T-cell (primary cell): ENCODE data around the gene TRABD. TPM values are rescaled to one million over a fixed set of nuclear protein-coding genes. Genes with fewer than 3 reads are reported as not detected.
A peak's percentile ranks its signal among the peaks of the same experiment; 100 is the strongest.

ENCODE experiments used
- ATAC-seq, 4 experiments: fragments of 200-7000 bp in 3 of 4; fragments of 150-1000 bp in 1 of 4; cut with Tn5 transposase; replicated peaks in 1 of 4; 1 replicate in 3 of 4; 2 replicates in 1 of 4; pipeline ENCODE4 v1.10.0; 2021; ENCODE audit warnings: moderate library complexity in 3 of 4, mild to moderate bottlenecking in 2 of 4, moderate number of reproducible peaks in 1 of 4
- CTCF ChIA-PET, 2 donors: fragments of 300-600 bp; sonication (Branson Sonifier 250); formaldehyde crosslinking; loops; one replicate each; lab custom pipeline; 2022; ENCODE audit warnings: antibody characterized with exemption in 2 of 2; lab: Charles Lee
- POLR2A ChIA-PET, 2 donors: fragments of 300-600 bp; sonication (Branson Sonifier 250); formaldehyde crosslinking; loops; one replicate each; lab custom pipeline; 2022; ENCODE audit warnings: antibody characterized with exemption in 2 of 2; lab: Charles Lee
- DNase-seq, 35 experiments: peaks; one replicate each; pipeline versions ENCODE4 v3.0.0 to v3.0.0-alpha.2; 2013 to 2023
- H3K27ac ChIP-seq: one replicate; pipeline ENCODE4 v1.5.1; 2013; ENCODE audit warnings: low read length
- H3K27me3 ChIP-seq, 2 experiments: replicated peaks in 1 of 2; 1 replicate in 1 of 2; 2 replicates in 1 of 2; pipeline versions ENCODE4 v1.6.1 to v1.7.0; 2013; ENCODE audit warnings: low read length in 1 of 2, mixed read lengths in 1 of 2; ENCODE audit not compliant: control insufficient read depth in 2 of 2, insufficient read depth in 2 of 2; ENCODE audit errors: extremely low read depth in 1 of 2
- H3K36me3 ChIP-seq, 2 donors: 1 replicate in 1 of 2; 2 replicates in 1 of 2; pipeline versions ENCODE4 v1.6.1 to v1.7.0; 2013; ENCODE audit warnings: low read length in 1 of 2; ENCODE audit not compliant: control insufficient read depth in 2 of 2, insufficient read depth in 1 of 2; ENCODE audit errors: extremely low read depth in 1 of 2
- H3K4me1 ChIP-seq, 2 experiments: 1 replicate in 1 of 2; 2 replicates in 1 of 2; pipeline versions ENCODE4 v1.6.1 to v1.7.0; 2013; ENCODE audit warnings: low read length in 2 of 2, mixed read lengths in 1 of 2; ENCODE audit not compliant: insufficient read depth in 2 of 2, control insufficient read depth in 1 of 2; ENCODE audit errors: extremely low read depth in 1 of 2
- H3K4me3 ChIP-seq, 2 donors: 1 replicate in 1 of 2; 2 replicates in 1 of 2; pipeline versions ENCODE4 v1.5.1 to v1.7.0; 2013; ENCODE audit warnings: mild to moderate bottlenecking in 2 of 2, low read length in 1 of 2, moderate library complexity in 1 of 2; ENCODE audit not compliant: control insufficient read depth in 1 of 2; ENCODE audit errors: extremely low read depth in 1 of 2
- H3K9me3 ChIP-seq: 2 replicates; pipeline ENCODE4 v1.7.0; 2013
- H3K27ac Mint-ChIP-seq, 2 donors: one replicate each; pipeline ENCODE4 v1.8.0; 2020 to 2021; ENCODE audit warnings: mild to moderate bottlenecking in 2 of 2, mixed read lengths in 2 of 2
- H3K27me3 Mint-ChIP-seq, 2 donors: one replicate each; pipeline ENCODE4 v1.8.0; 2021 to 2022; ENCODE audit warnings: mixed read lengths in 2 of 2
- H3K36me3 Mint-ChIP-seq: one replicate; pipeline ENCODE4 v1.8.0; 2021; ENCODE audit warnings: mixed read lengths
- H3K4me1 Mint-ChIP-seq, 3 donors: one replicate each; pipeline ENCODE4 v1.8.0; 2020 to 2022; ENCODE audit warnings: mixed read lengths in 3 of 3, mild to moderate bottlenecking in 1 of 3
- H3K4me3 Mint-ChIP-seq, 3 donors: one replicate each; pipeline ENCODE4 v1.8.0; 2020 to 2022; ENCODE audit warnings: mild to moderate bottlenecking in 3 of 3, mixed read lengths in 3 of 3, moderate library complexity in 3 of 3
- H3K9me3 Mint-ChIP-seq, 3 donors: one replicate each; pipeline ENCODE4 v1.8.0; 2020 to 2022; ENCODE audit warnings: mixed read lengths in 3 of 3
- WGBS: methylation state at CpG from one replicate; pipeline ENCODE4 v1.1.5; 2013; ENCODE audit warnings: missing lambda C conversion rate; ENCODE audit not compliant: insufficient coverage; 5-methylcytosine and 5-hydroxymethylcytosine counted together
- total RNA-seq, 35 experiments: library from RNA in 6 of 35; stranded (reverse) in 6 of 35; fragments of 120-200 nt in 1 of 35; gene quantifications; one replicate each; pipeline versions ENCODE4 v1.2.1 to v1.2.4 and lab custom pipeline; 2013 to 2026

Gene TRABD
- total RNA-seq, 5 donors from 2014 or later (not counting 1 experiment from before 2014, with no cell fraction given), result 116 to 213 (median 175) TPM

GRCh38 chr22:50248196-50249081 lies 62.7 kb downstream of the TRABD start:
- H3K4me1 Mint-ChIP-seq, result peaks cover 23 to 37% (median 31%) of the 10 kb centered on the region in 3 donors
- 94% methylated on average over 22 of the region's 29 CpGs for WGBS
- H3K4me1 ChIP-seq, result peaks cover 11 to 76% of the 10 kb centered on the region in 2 experiments
- H3K36me3 Mint-ChIP-seq, result peaks cover 10% of the 10 kb centered on the region
- ChIA-PET CTCF (no interaction called here), POLR2A (interaction anchor here (0.5 to 1.0 kb wide), 2 partner anchors 57 to 77 kb away, joined by 3 to 5 read pairs; no protein-coding TSS in a partner anchor)
- peaks cover 14 to 29% of the 10 kb centered on the region in 2 donors for H3K36me3 ChIP-seq
- peak overlapping the region; percentile 27 for H3K27ac ChIP-seq
- H3K27me3 Mint-ChIP-seq, result no peaks in the 10 kb centered on the region
- no peaks in the 10 kb centered on the region for H3K27me3 ChIP-seq
- ATAC-seq (no peak), DNase-seq (no peak)
- no peaks in the 10 kb centered on the region for H3K9me3 Mint-ChIP-seq
- no peak overlapping the region for H3K4me3 ChIP-seq
- no peak overlapping the region for H3K27ac Mint-ChIP-seq
- H3K4me3 Mint-ChIP-seq, result peak overlapping the region in 2 of 3 donors; percentile 13 to 91
- no peaks in the 10 kb centered on the region for H3K9me3 ChIP-seq

Other genes starting within 250 kb of the TRABD start
- 100 to 1,000 TPM in 2 of 5 donors, 10 to 100 TPM in 3; 61.5 to 167 (median 65.0) TPM for gene PIM3, start 225.1 kb upstream of the TRABD start, total RNA-seq
- gene IL17REL, start 173.1 kb upstream of the TRABD start, total RNA-seq, result under 1 TPM in 1 of 5 donors, not detected in 4; 0.10 TPM
- not detected for gene TTLL8, start 127.6 kb upstream of the TRABD start, total RNA-seq
- gene MLC1, start 100.5 kb upstream of the TRABD start, total RNA-seq, result 1 to 10 TPM in 4 of 5 donors, under 1 TPM in 1; 0.92 to 2.1 (median 1.1) TPM
- under 1 TPM in 1 of 5 donors, not detected in 4; 0.44 TPM for gene MOV10L1, start 95.9 kb upstream of the TRABD start, total RNA-seq
- under 1 TPM in 3 of 5 donors, not detected in 2; 0.16 to 0.32 (median 0.26) TPM for gene PANX2, start 15.2 kb upstream of the TRABD start, total RNA-seq
- 10 to 100 TPM; 28.9 to 51.0 (median 46.1) TPM for gene SELENOO, start 15.1 kb downstream of the TRABD start, total RNA-seq
- 100 to 1,000 TPM; 129 to 144 (median 132) TPM for gene TUBGCP6, start 59.1 kb downstream of the TRABD start, total RNA-seq
- gene HDAC10, start 65.4 kb downstream of the TRABD start, total RNA-seq, result 100 to 1,000 TPM; 101 to 152 (median 128) TPM
- 1 to 10 TPM; 1.7 to 3.1 (median 2.9) TPM for gene MAPK12, start 75.8 kb downstream of the TRABD start, total RNA-seq
- 1 to 10 TPM; 3.5 to 8.9 (median 5.6) TPM for gene MAPK11, start 84.5 kb downstream of the TRABD start, total RNA-seq
- 10 to 100 TPM in 1 of 5 donors, 1 to 10 TPM in 4; 4.3 to 11.8 (median 6.5) TPM for gene PLXNB2, start 121.7 kb downstream of the TRABD start, total RNA-seq
- gene DENND6B, start 141.1 kb downstream of the TRABD start, total RNA-seq, result 1 to 10 TPM; 2.1 to 5.0 (median 3.5) TPM
- gene PPP6R2, start 157.4 kb downstream of the TRABD start, total RNA-seq, result 100 to 1,000 TPM in 1 of 5 donors, 10 to 100 TPM in 4; 71.2 to 105 (median 96.8) TPM